Vagina (tissue), 2 donors: ENCODE results near the gene ENTREP3. TPM values are rescaled to one million over a fixed set of nuclear protein-coding genes. Genes with fewer than 3 reads are reported as not detected.
"Not testable (repeated sequence)": the region's sequence is repeated elsewhere in the genome, so short reads cannot be mapped to it uniquely, and the experiment has no call there.

Experiments
- DNase-seq, 2 donors: peaks; one replicate each; pipeline ENCODE4 v3.0.0-alpha.2; 2017; ENCODE audit errors: extremely low spot score in 2 of 2
- H3K27ac ChIP-seq: fragments of 200-600 bp; sonication (generic); one replicate; pipeline ENCODE4 v1.5.1; 2019
- H3K27me3 ChIP-seq: fragments of 200-600 bp; sonication (generic); one replicate; pipeline ENCODE4 v1.5.1; 2019
- H3K36me3 ChIP-seq, 2 donors: fragments of 200-600 bp; sonication (generic); one replicate each; pipeline ENCODE4 v1.5.1; 2017 to 2019
- H3K4me1 ChIP-seq: fragments of 200-600 bp; sonication (generic); one replicate; pipeline ENCODE4 v1.5.1; 2019
- H3K4me3 ChIP-seq, 2 donors: fragments of 200-600 bp; sonication (generic); 1 replicate in 1 of 2; 2 replicates in 1 of 2; pipeline ENCODE4 v1.5.1; 2016 to 2019
- H3K9me3 ChIP-seq: fragments of 200-600 bp; sonication (generic); one replicate; pipeline ENCODE4 v1.5.1; 2019
- POLR2A ChIP-seq, 2 donors: fragments of 450-650 bp; IDR thresholded peaks; one replicate each; pipeline ENCODE4 v1.6.1; 2017; ENCODE audit warnings: antibody characterized with exemption in 2 of 2, mild to moderate bottlenecking in 2 of 2, moderate library complexity in 2 of 2
- POLR2AphosphoS5 ChIP-seq, 2 donors: sonication (generic); formaldehyde crosslinking; IDR thresholded peaks; one replicate each; pipeline ENCODE4 v1.9.0; 2017; ENCODE audit warnings: antibody characterized with exemption in 2 of 2, mild to moderate bottlenecking in 2 of 2, low read depth in 1 of 2; ENCODE audit not compliant: insufficient read depth in 1 of 2
- intact Hi-C: fragments of 100-400 bp; cut with DNase I; formaldehyde crosslinking; loops from one replicate; pipeline ENCODE4 v1.15.1; 2023
- total RNA-seq: library from RNA; depleted of rRNA; stranded (reverse); fragments of >200 nt; gene quantifications from one replicate; pipeline ENCODE4 v1.2.3, GENCODE V29; 2016
- TF ChIP-seq, protein P1 (sequence below), 3 experiments: fragments of 450-650 bp in 2 of 3; fragments of 200-600 bp in 1 of 3; sonication (generic) in 1 of 3; IDR thresholded peaks; one replicate each; pipeline ENCODE4 v1.5.1; 2017 to 2019; ENCODE audit warnings: antibody characterized with exemption in 3 of 3, mild to moderate bottlenecking in 2 of 3, moderate library complexity in 2 of 3

ENTREP3 gene
- total RNA-seq, 1 donor from 2014 or later = 21.1 TPM

DNA sequence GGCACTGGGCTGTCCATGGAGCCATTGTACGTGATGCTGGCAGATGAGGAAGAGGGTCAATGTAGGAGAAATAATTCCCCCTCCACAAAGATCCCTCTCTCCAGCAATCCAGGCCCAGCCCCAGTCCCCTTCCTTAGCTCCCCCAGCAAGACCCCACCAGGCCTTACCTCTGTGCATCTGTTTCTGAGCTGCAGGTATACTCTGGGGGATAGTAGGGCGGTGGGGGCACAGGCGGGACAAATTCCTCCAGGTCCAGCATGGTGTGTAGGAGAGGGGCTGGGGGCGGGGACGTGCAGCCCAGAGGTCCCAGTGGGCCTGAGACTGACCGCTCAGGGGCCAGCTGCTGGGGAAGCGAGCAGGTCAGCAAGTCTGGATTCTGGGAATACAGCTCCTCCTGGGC lies 3.7 kb downstream of the ENTREP3 start:
- H3K4me3 ChIP-seq = no peak overlapping the region
- DNase-seq = no peak
- intact Hi-C loops = loop anchor here (5.0 kb wide), 2 partner anchors 71 to 341 kb away; partner anchors contain the start of gene RUSC1
- H3K27me3 ChIP-seq = no peaks in the 10 kb centered on the region
- H3K36me3 ChIP-seq = peaks cover 0 to 9% of the 10 kb centered on the region in 2 donors
- TF ChIP-seq, protein P1, sequence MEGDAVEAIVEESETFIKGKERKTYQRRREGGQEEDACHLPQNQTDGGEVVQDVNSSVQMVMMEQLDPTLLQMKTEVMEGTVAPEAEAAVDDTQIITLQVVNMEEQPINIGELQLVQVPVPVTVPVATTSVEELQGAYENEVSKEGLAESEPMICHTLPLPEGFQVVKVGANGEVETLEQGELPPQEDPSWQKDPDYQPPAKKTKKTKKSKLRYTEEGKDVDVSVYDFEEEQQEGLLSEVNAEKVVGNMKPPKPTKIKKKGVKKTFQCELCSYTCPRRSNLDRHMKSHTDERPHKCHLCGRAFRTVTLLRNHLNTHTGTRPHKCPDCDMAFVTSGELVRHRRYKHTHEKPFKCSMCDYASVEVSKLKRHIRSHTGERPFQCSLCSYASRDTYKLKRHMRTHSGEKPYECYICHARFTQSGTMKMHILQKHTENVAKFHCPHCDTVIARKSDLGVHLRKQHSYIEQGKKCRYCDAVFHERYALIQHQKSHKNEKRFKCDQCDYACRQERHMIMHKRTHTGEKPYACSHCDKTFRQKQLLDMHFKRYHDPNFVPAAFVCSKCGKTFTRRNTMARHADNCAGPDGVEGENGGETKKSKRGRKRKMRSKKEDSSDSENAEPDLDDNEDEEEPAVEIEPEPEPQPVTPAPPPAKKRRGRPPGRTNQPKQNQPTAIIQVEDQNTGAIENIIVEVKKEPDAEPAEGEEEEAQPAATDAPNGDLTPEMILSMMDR (IDR thresholded peaks at IDR 0.05) = no peak
- TF ChIP-seq POLR2AphosphoS5 (IDR thresholded peaks at IDR 0.05; ENCODE audit: insufficient read depth in 1 of 2, low read depth in 1 of 2) = no peak
- no peak for TF ChIP-seq POLR2A (IDR thresholded peaks at IDR 0.05)
- H3K27ac ChIP-seq = no peak overlapping the region
- peaks cover 31% of the 10 kb centered on the region for H3K4me1 ChIP-seq
- H3K9me3 ChIP-seq = no peaks in the 10 kb centered on the region

GRCh38 chr1:155250633-155251449 lies 4.4 kb downstream of the ENTREP3 start:
- Histone ChIP-seq H3K27me3 (no peaks in the 10 kb centered on the region), H3K4me3 (no peak overlapping the region), H3K9me3 (no peaks in the 10 kb centered on the region), H3K36me3 (peaks cover 0 to 9% of the 10 kb centered on the region in 2 donors), H3K27ac (peak overlapping the region; percentile 26), H3K4me1 (peaks cover 24% of the 10 kb centered on the region)
- DNase-seq = no peak
- no peak for TF ChIP-seq POLR2A (IDR thresholded peaks at IDR 0.05)
- TF ChIP-seq, protein P1 (IDR thresholded peaks at IDR 0.05) = peak; percentile 99
- TF ChIP-seq POLR2AphosphoS5 (IDR thresholded peaks at IDR 0.05; ENCODE audit: insufficient read depth in 1 of 2, low read depth in 1 of 2) = peak; percentile 49 to 72
- intact Hi-C loops = loop anchor here (5.0 kb wide), 2 partner anchors 71 to 341 kb away; partner anchors contain the start of gene RUSC1

- TF ChIP-seq, protein P1 (IDR thresholded peaks at IDR 0.05) = no peak
- no peak for TF ChIP-seq POLR2AphosphoS5 (IDR thresholded peaks at IDR 0.05; ENCODE audit: insufficient read depth in 1 of 2, low read depth in 1 of 2)
- no peak for TF ChIP-seq POLR2A (IDR thresholded peaks at IDR 0.05)
- intact Hi-C loops = loop anchor here (5.0 kb wide), 2 partner anchors 72 to 342 kb away; partner anchors contain the start of gene RUSC1
These were observed 5.0 kb downstream of the ENTREP3 start for GRCh38 chr1:155250246-155250632.

GRCh38 chr1:155247667-155248553 lies 7.4 kb downstream of the ENTREP3 start:
- Histone ChIP-seq H3K4me3 (no peak overlapping the region), H3K27ac (no peak overlapping the region), H3K27me3 (no peaks in the 10 kb centered on the region), H3K4me1 (peaks cover 23% of the 10 kb centered on the region), H3K36me3 (peaks cover 0 to 9% of the 10 kb centered on the region in 2 donors), H3K9me3 (no peaks in the 10 kb centered on the region)
- TF ChIP-seq, protein P1 (IDR thresholded peaks at IDR 0.05) = no peak
- TF ChIP-seq POLR2A (IDR thresholded peaks at IDR 0.05) = no peak
- no peak for TF ChIP-seq POLR2AphosphoS5 (IDR thresholded peaks at IDR 0.05; ENCODE audit: insufficient read depth in 1 of 2, low read depth in 1 of 2)
- intact Hi-C loops = no loop called here
- no peak for DNase-seq

More at GRCh38 chr1:155250246-155250632, 5.0 kb downstream of the ENTREP3 start:
- Histone ChIP-seq H3K4me3 (no peak overlapping the region), H3K27me3 (no peaks in the 10 kb centered on the region), H3K36me3 (peaks cover 0 to 9% of the 10 kb centered on the region in 2 donors), H3K27ac (peak overlapping the region; percentile 26), H3K9me3 (no peaks in the 10 kb centered on the region), H3K4me1 (peaks cover 27% of the 10 kb centered on the region)
- DNase-seq = no peak

GRCh38 chr1:155246796-155247195 lies 8.5 kb downstream of the ENTREP3 start:
- H3K27ac ChIP-seq, H3K4me3 ChIP-seq, intact Hi-C loops, DNase-seq, H3K36me3 ChIP-seq, H3K9me3 ChIP-seq, H3K27me3 ChIP-seq: not testable (repeated sequence)
- H3K4me1 ChIP-seq = peaks cover 30% of the 10 kb centered on the region
